ENCODE measurements around the gene KDM1A.

- TF ChIP-seq TARDBP (IDR thresholded peaks at IDR 0.05) (no peak), HDGF (IDR thresholded peaks at IDR 0.05; ENCODE audit: borderline replicate concordance) (no peak), BHLHE40 (IDR thresholded peaks at IDR 0.05; ENCODE audit: borderline replicate concordance) (no peak), FOXK2 (IDR thresholded peaks at IDR 0.05) (no peak), L3MBTL2 (conservative IDR thresholded peaks at IDR 0.05) (no peak), CTBP1 (IDR thresholded peaks at IDR 0.05; ENCODE audit: borderline replicate concordance) (no peak)
Measured at GRCh38 chr1:23081376-23081775, 62.1 kb downstream of the KDM1A start.
